ENCODE results near the gene FHOD1. TPM values are rescaled to one million over a fixed set of nuclear protein-coding genes. Genes with fewer than 3 reads are reported as not detected.

FHOD1 gene
- total and polyA plus RNA-seq, 9 of the 15 experiments (the other 6 are each of a cell fraction or from before 2014, with no cell fraction given), result 18.7 to 126 (median 32.3) TPM

DNA sequence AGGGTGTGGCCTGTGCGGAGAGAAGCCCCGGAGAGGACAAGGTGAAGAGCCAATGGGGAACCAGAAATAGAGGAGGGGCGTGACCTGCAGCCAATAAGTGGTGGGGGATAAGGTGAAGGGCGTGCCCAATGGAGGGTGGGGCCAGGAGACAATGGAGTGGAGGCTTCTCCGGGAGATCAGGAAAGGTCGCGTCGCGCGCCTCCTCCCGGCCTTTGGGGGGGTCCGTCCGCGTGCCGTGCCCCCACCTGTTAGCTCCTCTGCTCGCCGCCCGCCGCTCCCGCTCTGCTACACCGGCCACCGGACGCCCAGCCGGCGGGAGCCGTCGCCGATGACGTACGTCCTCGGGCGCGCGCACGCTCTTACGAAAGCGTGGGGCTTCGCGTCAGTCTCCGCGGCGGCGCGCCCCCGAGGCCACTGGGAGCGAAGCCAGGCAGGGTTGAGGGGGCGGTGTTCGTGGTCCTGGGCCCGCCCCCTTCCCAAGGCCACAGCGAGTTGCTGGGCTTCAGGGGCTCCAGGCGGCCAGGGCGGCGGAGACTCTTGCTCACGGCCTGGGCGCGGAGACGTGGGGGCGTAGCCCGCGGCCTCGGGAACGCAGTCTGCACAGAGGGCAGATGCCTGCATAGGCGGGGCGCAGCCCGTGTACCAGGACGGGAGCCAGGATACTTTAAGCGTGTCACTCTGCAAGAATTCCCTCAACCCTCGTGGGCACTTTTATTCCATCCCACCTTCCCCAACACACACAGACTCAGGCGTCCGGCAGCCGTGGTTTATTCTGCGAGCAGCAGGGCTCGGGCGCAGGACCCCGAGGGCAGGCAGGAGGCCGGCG is 63.4 kb downstream of the FHOD1 start, which contains the start of gene MATCAP1:
Gene MATCAP1 (minus strand): TSS at position 337 of the 826 bp plus-strand sequence. CDS start 3,353 bp downstream, outside the sequence.
- Histone ChIP-seq H4K20me1 (replicated peaks; ENCODE audit: control insufficient read depth, insufficient read depth, low read length) (peaks cover 11% of the 10 kb centered on the region), H3K79me2 (ENCODE audit: control insufficient read depth, insufficient read depth, low read length) (peaks cover 14% of the 10 kb centered on the region), H3K4me1 (replicated peaks in 1 of 2; ENCODE audit: control insufficient read depth in 2 of 2, insufficient read depth in 2 of 2, low read length in 2 of 2) (peaks cover 13 to 50% of the 10 kb centered on the region in 2 experiments), H2AFZ (ENCODE audit: low read depth, low read length) (peak within 1 kb of the TSS; percentile 91), H3K9me1 (ENCODE audit: control insufficient read depth, insufficient read depth, low read length) (no peaks in the 10 kb centered on the region), H3K4me2 (ENCODE audit: insufficient read depth, low read length) (peak within 1 kb of the TSS; percentile 99), H3K9ac (ENCODE audit: insufficient read depth in 1 of 2, low read depth in 2 of 2, low read length in 2 of 2) (peak within 1 kb of the TSS; percentile 81 to 97), H3K27ac (ENCODE audit: extremely low read depth, low read depth, low read length) (peak within 1 kb of the TSS; percentile 91), H3K36me3 (ENCODE audit: control insufficient read depth, insufficient read depth, low read length) (no peaks in the 10 kb centered on the region), H3K4me3 (peak within 1 kb of the TSS; percentile 61), H3K27me3 (ENCODE audit: control insufficient read depth in 2 of 2, insufficient read depth in 2 of 2, low read length in 2 of 2) (no peaks in the 10 kb centered on the region), H3K9me3 (replicated peaks; ENCODE audit: control insufficient read depth, insufficient read depth, low read depth, low read length) (no peaks in the 10 kb centered on the region)
- ChIA-PET CTCF (ENCODE audit: low intra/inter-chr PET ratio) (interaction anchor here (1.2 to 1.4 kb wide), 2 partner anchors 29 to 207 kb away, joined by 3 to 5 read pairs; no protein-coding TSS in a partner anchor), POLR2A (interaction anchor here (1.4 kb wide), 1 partner anchor 19 kb away, joined by 3 read pairs; no protein-coding TSS in a partner anchor)
- peak; percentile 98 to 100 (median 98) for DNase-seq (ENCODE audit: extremely low read depth in 1 of 4, low spot score in 3 of 4)
- ATAC-seq, result peak; percentile 97
- 5% methylated on average over 72 of the region's 77 CpGs for WGBS (ENCODE audit: insufficient coverage, low coverage, missing lambda C conversion rate)
- BruUV-seq (replicated peaks), result no TSS peak
- intact Hi-C loops (cut with micrococcal nuclease), result loop anchor here (1.0 to 10.0 kb wide), 3 partner anchors 62 to 229 kb away; no protein-coding TSS in a partner anchor
- in situ Hi-C loops (cut with MboI), result no loop called here
- FAIRE-seq, result peak; percentile 100
- peak; percentile 67; the same call in 1 of the 2 replicates for TF ChIP-seq ATF1 (CRISPR knock-in tag; IDR thresholded peaks at IDR 0.05)
- TF ChIP-seq ATF1 (tag; IDR thresholded peaks at IDR 0.05), result peak; percentile 98
- no peak for TF ChIP-seq COPS2 (conservative IDR thresholded peaks at IDR 0.05)
- TF ChIP-seq FUS (optimal IDR thresholded peaks at IDR 0.05; ENCODE audit: low read depth, low read length), result peak; percentile 61
- no peak for TF ChIP-seq BCOR (IDR thresholded peaks at IDR 0.05)
- peak; percentile 79 for TF ChIP-seq CHD2 (IDR thresholded peaks at IDR 0.05; ENCODE audit: low read depth, low read length)
- peak; percentile 98 for TF ChIP-seq MBD2 (IDR thresholded peaks at IDR 0.05; ENCODE audit: borderline replicate concordance, low read depth)
- no peak for TF ChIP-seq SREBF1 (IDR thresholded peaks at IDR 0.05; ENCODE audit: borderline replicate concordance, low read depth, low read length)
- no peak for TF ChIP-seq HIVEP1 (CRISPR knock-in tag; IDR thresholded peaks at IDR 0.05)
- TF ChIP-seq ARID3A (IDR thresholded peaks at IDR 0.05; ENCODE audit: borderline replicate concordance, low read depth, low read length), result 0 out of 2 replicates have a peak, but pooled peaks have one; percentile 19
- TF ChIP-seq, protein P1, sequence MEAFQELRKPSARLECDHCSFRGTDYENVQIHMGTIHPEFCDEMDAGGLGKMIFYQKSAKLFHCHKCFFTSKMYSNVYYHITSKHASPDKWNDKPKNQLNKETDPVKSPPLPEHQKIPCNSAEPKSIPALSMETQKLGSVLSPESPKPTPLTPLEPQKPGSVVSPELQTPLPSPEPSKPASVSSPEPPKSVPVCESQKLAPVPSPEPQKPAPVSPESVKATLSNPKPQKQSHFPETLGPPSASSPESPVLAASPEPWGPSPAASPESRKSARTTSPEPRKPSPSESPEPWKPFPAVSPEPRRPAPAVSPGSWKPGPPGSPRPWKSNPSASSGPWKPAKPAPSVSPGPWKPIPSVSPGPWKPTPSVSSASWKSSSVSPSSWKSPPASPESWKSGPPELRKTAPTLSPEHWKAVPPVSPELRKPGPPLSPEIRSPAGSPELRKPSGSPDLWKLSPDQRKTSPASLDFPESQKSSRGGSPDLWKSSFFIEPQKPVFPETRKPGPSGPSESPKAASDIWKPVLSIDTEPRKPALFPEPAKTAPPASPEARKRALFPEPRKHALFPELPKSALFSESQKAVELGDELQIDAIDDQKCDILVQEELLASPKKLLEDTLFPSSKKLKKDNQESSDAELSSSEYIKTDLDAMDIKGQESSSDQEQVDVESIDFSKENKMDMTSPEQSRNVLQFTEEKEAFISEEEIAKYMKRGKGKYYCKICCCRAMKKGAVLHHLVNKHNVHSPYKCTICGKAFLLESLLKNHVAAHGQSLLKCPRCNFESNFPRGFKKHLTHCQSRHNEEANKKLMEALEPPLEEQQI (IDR thresholded peaks at IDR 0.05), result no peak
- TF ChIP-seq ZBTB9 (CRISPR knock-in tag; IDR thresholded peaks at IDR 0.05), result peak; percentile 11; the same call in 1 of the 2 replicates
- TF ChIP-seq, protein P2, sequence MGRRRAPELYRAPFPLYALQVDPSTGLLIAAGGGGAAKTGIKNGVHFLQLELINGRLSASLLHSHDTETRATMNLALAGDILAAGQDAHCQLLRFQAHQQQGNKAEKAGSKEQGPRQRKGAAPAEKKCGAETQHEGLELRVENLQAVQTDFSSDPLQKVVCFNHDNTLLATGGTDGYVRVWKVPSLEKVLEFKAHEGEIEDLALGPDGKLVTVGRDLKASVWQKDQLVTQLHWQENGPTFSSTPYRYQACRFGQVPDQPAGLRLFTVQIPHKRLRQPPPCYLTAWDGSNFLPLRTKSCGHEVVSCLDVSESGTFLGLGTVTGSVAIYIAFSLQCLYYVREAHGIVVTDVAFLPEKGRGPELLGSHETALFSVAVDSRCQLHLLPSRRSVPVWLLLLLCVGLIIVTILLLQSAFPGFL (CRISPR knock-in tag; IDR thresholded peaks at IDR 0.05), result no peak

All from K562 (cell line).